ENCODE data around the gene PARM1. TPM values are rescaled to one million over a fixed set of nuclear protein-coding genes. Genes with fewer than 3 reads are reported as not detected.

PARM1 gene
- polyA plus RNA-seq, 3 donors = 0.06 to 0.54 (median 0.27) TPM

DNA sequence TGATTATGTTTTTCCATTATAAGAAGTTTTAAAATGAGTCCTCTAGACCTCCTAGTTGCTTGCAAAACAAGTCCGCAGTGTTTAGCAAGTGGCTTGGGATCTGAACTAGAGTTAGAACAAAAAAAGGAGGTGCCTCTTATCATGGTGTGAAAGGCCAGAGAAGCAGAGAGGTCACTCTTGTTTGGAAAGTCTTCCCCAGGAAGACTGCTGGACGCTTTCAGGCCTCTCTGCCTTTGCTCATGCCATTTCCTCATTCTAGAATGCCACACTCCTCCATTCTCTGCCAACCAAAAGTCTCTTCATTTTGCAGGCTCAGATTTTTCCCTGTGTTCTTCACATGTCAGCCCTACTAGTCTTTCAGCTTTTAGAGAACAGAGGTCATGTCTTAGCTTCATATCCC is 14.9 kb downstream of the PARM1 start:
- Mint-ChIP-seq H3K27ac (no peak overlapping the region), H3K4me1 (no peaks in the 10 kb centered on the region), H3K36me3 (no peaks in the 10 kb centered on the region), H3K27me3 (ENCODE audit: low read depth in 3 of 3) (peaks cover under 1 to 12% (median 7%) of the 10 kb centered on the region in 3 donors), H3K9me3 (peaks cover 0 to 4% (median 2%) of the 10 kb centered on the region in 7 donors), H3K4me3 (no peak overlapping the region)
- no peak overlapping the region for H2AFZ ChIP-seq (ENCODE audit: insufficient read depth, low read depth, low read length, poor library complexity, severe bottlenecking)
- H3K9ac ChIP-seq (ENCODE audit: insufficient read depth, low read length, poor library complexity, severe bottlenecking) = no peak overlapping the region
- H3K79me2 ChIP-seq (ENCODE audit: insufficient read depth, low read length) = no peaks in the 10 kb centered on the region
- no peak overlapping the region for H3K27ac ChIP-seq (ENCODE audit: low read depth in 1 of 2, low read length in 2 of 2)
- no peaks in the 10 kb centered on the region for H3K36me3 ChIP-seq (replicated peaks in 1 of 2; ENCODE audit: control insufficient read depth in 1 of 2, insufficient read depth in 2 of 2, low read length in 2 of 2)
- H3K4me1 ChIP-seq (ENCODE audit: control insufficient read depth in 1 of 2, insufficient read depth in 2 of 2, low read length in 2 of 2) = no peaks in the 10 kb centered on the region
- no peaks in the 10 kb centered on the region for H3K27me3 ChIP-seq (ENCODE audit: control insufficient read depth in 2 of 2, insufficient read depth in 2 of 2, low read length in 2 of 2)
- TF ChIP-seq, protein P1, sequence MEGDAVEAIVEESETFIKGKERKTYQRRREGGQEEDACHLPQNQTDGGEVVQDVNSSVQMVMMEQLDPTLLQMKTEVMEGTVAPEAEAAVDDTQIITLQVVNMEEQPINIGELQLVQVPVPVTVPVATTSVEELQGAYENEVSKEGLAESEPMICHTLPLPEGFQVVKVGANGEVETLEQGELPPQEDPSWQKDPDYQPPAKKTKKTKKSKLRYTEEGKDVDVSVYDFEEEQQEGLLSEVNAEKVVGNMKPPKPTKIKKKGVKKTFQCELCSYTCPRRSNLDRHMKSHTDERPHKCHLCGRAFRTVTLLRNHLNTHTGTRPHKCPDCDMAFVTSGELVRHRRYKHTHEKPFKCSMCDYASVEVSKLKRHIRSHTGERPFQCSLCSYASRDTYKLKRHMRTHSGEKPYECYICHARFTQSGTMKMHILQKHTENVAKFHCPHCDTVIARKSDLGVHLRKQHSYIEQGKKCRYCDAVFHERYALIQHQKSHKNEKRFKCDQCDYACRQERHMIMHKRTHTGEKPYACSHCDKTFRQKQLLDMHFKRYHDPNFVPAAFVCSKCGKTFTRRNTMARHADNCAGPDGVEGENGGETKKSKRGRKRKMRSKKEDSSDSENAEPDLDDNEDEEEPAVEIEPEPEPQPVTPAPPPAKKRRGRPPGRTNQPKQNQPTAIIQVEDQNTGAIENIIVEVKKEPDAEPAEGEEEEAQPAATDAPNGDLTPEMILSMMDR (IDR thresholded peaks at IDR 0.05) = no peak
- DNase-seq = no peak
- no peak overlapping the region for H3K4me3 ChIP-seq (replicated peaks in 1 of 3; ENCODE audit: low read depth in 2 of 3, low read length in 3 of 3)
- WGBS (ENCODE audit: insufficient coverage) = 71% methylated on average over 1 of the region's 2 CpGs
- H3K4me2 ChIP-seq (replicated peaks; ENCODE audit: extremely low read depth, low read length, poor library complexity, severe bottlenecking) = no peak overlapping the region
- no peaks in the 10 kb centered on the region for H3K9me3 ChIP-seq (replicated peaks in 1 of 2; ENCODE audit: control insufficient read depth in 1 of 2, insufficient read depth in 1 of 2, low read length in 2 of 2)
- no peaks in the 10 kb centered on the region for H4K20me1 ChIP-seq (ENCODE audit: insufficient read depth, low read length)
- intact Hi-C loops (cut with micrococcal nuclease) = no loop called here

DNA sequence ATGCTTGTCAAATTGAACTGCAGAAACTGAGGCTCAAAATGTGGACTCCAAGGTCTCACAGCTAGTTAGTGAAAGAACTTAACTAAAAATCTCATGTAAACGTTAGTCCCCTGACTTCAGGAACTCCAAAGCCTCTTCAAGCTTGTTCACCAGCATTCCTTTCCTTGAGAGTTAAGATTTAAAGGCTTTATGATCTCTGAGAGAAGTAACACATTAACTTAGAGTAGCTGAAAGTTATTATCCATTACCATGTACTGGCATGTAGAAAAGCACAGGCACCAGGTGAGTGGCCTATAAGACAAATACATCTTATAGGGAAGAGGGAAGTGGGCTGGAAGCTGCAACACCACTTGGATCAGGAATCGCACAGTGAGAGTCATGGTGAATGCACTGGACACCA is 15.3 kb downstream of the PARM1 start:
- Histone ChIP-seq H3K27me3 (ENCODE audit: control insufficient read depth in 2 of 2, insufficient read depth in 2 of 2, low read length in 2 of 2) (no peaks in the 10 kb centered on the region), H3K27ac (ENCODE audit: low read depth in 1 of 2, low read length in 2 of 2) (no peak overlapping the region), H3K9ac (ENCODE audit: insufficient read depth, low read length, poor library complexity, severe bottlenecking) (no peak overlapping the region), H3K9me3 (replicated peaks in 1 of 2; ENCODE audit: control insufficient read depth in 1 of 2, insufficient read depth in 1 of 2, low read length in 2 of 2) (no peaks in the 10 kb centered on the region), H3K4me2 (replicated peaks; ENCODE audit: extremely low read depth, low read length, poor library complexity, severe bottlenecking) (no peak overlapping the region), H2AFZ (ENCODE audit: insufficient read depth, low read depth, low read length, poor library complexity, severe bottlenecking) (no peak overlapping the region), H3K36me3 (replicated peaks in 1 of 2; ENCODE audit: control insufficient read depth in 1 of 2, insufficient read depth in 2 of 2, low read length in 2 of 2) (no peaks in the 10 kb centered on the region), H3K4me1 (ENCODE audit: control insufficient read depth in 1 of 2, insufficient read depth in 2 of 2, low read length in 2 of 2) (no peaks in the 10 kb centered on the region), H3K4me3 (replicated peaks in 1 of 3; ENCODE audit: low read depth in 2 of 3, low read length in 3 of 3) (no peak overlapping the region), H4K20me1 (ENCODE audit: insufficient read depth, low read length) (no peaks in the 10 kb centered on the region), H3K79me2 (ENCODE audit: insufficient read depth, low read length) (no peaks in the 10 kb centered on the region)
- 100% methylated on average over 1 of the region's 2 CpGs for WGBS (ENCODE audit: insufficient coverage)
- Mint-ChIP-seq H3K36me3 (no peaks in the 10 kb centered on the region), H3K4me1 (no peaks in the 10 kb centered on the region), H3K27me3 (ENCODE audit: low read depth in 3 of 3) (peaks cover 0 to 9% (median 7%) of the 10 kb centered on the region in 3 donors), H3K27ac (no peak overlapping the region), H3K9me3 (peaks cover 0 to 2% (median 2%) of the 10 kb centered on the region in 7 donors), H3K4me3 (no peak overlapping the region)
- DNase-seq = no peak
- TF ChIP-seq, protein P1 (IDR thresholded peaks at IDR 0.05) = no peak
- intact Hi-C loops (cut with micrococcal nuclease) = no loop called here
